RWPE2 (cell line): ENCODE results near the gene LCE1D.
A peak's percentile ranks its signal among the peaks of the same experiment; 100 is the strongest.

Experiments used
- ATAC-seq: fragments of 200-7000 bp; cut with Tn5 transposase; 3 replicates; pipeline ENCODE4 v1.9.1; 2021; ENCODE audit warnings: low read depth
- DNase-seq: peaks from one replicate; pipeline ENCODE4 v3.0.0-alpha.2; 2020; ENCODE audit warnings: low spot score
- H3K27ac ChIP-seq: fragments of 450-650 bp; 2 replicates; pipeline ENCODE4 v1.5.1; 2017; ENCODE audit warnings: mild to moderate bottlenecking; ENCODE audit not compliant: poor library complexity, severe bottlenecking
- H3K27me3 ChIP-seq: fragments of 250-450 bp; sonication (Bioruptor Pico); 2 replicates; pipeline ENCODE4 v1.5.1; 2021; ENCODE audit warnings: mild to moderate bottlenecking, moderate library complexity; ENCODE audit not compliant: insufficient read depth, poor library complexity, severe bottlenecking
- H3K36me3 ChIP-seq: fragments of 250-450 bp; sonication (Bioruptor Pico); 2 replicates; pipeline ENCODE4 v1.5.1; 2020; ENCODE audit warnings: low read depth, mild to moderate bottlenecking, moderate library complexity
- H3K4me1 ChIP-seq: fragments of 250-450 bp; sonication (Bioruptor Pico); 2 replicates; pipeline ENCODE4 v1.5.1; 2021; ENCODE audit warnings: mild to moderate bottlenecking, moderate library complexity; ENCODE audit not compliant: insufficient read depth, poor library complexity, severe bottlenecking
- H3K4me3 ChIP-seq: fragments of 250-450 bp; sonication (Bioruptor Pico); 2 replicates; pipeline ENCODE4 v1.5.1; 2021; ENCODE audit warnings: mild to moderate bottlenecking, moderate library complexity; ENCODE audit not compliant: severe bottlenecking
- H3K9me3 ChIP-seq: fragments of 250-450 bp; sonication (Bioruptor Pico); 2 replicates; pipeline ENCODE4 v1.5.1; 2021; ENCODE audit warnings: mild to moderate bottlenecking, moderate library complexity; ENCODE audit not compliant: severe bottlenecking
- CTCF ChIP-seq: fragments of 450-650 bp; IDR thresholded peaks from one replicate; pipeline ENCODE4 v1.5.1; 2017; ENCODE audit warnings: mild to moderate bottlenecking, moderate library complexity; ENCODE audit not compliant: poor library complexity, severe bottlenecking

LCE1D gene

GRCh38 chr1:152811050-152811449, 14.5 kb downstream of the LCE1D start:
- DNase-seq (no peak), ATAC-seq (peak; percentile 51; the same call in 2 of the 3 replicates)
- Histone ChIP-seq H3K27ac (no peak overlapping the region), H3K9me3 (no peaks in the 10 kb centered on the region), H3K36me3 (no peaks in the 10 kb centered on the region), H3K4me1 (no peaks in the 10 kb centered on the region), H3K4me3 (no peak overlapping the region), H3K27me3 (no peaks in the 10 kb centered on the region)
- TF ChIP-seq CTCF = no peak

GRCh38 chr1:152811671-152812070, 15.2 kb downstream of the LCE1D start, which contains the start of gene LCE1B:
Gene LCE1B, plus strand, starts transcription at chr1:152811971. Its CDS starts 476 bp downstream, at chr1:152812447.
- H3K36me3 ChIP-seq = no peaks in the 10 kb centered on the region
- H3K27me3 ChIP-seq = no peaks in the 10 kb centered on the region
- H3K4me1 ChIP-seq = no peaks in the 10 kb centered on the region
- no peaks in the 10 kb centered on the region for H3K9me3 ChIP-seq
- ATAC-seq (no peak), DNase-seq (no peak)
- no peak within 1 kb of the TSS for H3K27ac ChIP-seq
- no peak for TF ChIP-seq CTCF
- no peak within 1 kb of the TSS for H3K4me3 ChIP-seq

- Histone ChIP-seq H3K4me3 (no peak overlapping the region), H3K27me3 (no peaks in the 10 kb centered on the region), H3K36me3 (no peaks in the 10 kb centered on the region), H3K9me3 (no peaks in the 10 kb centered on the region), H3K4me1 (no peaks in the 10 kb centered on the region), H3K27ac (no peak overlapping the region)
- no peak for DNase-seq
- TF ChIP-seq CTCF = no peak
- peak; percentile 48; the same call in 1 of the 3 replicates for ATAC-seq
Measured at GRCh38 chr1:152817309-152817708, 20.8 kb downstream of the LCE1D start.

- Histone ChIP-seq H3K27me3 (no peaks in the 10 kb centered on the region), H3K4me3 (no peak overlapping the region), H3K9me3 (no peaks in the 10 kb centered on the region), H3K36me3 (no peaks in the 10 kb centered on the region), H3K4me1 (no peaks in the 10 kb centered on the region), H3K27ac (no peak overlapping the region)
- ATAC-seq = no peak
- no peak for DNase-seq
- no peak for TF ChIP-seq CTCF
Measured at GRCh38 chr1:152823294-152823693, 26.8 kb downstream of the LCE1D start.

- H3K4me1 ChIP-seq = no peaks in the 10 kb centered on the region
- 0 out of 3 replicates have a peak, but pooled peaks have one; percentile 10 for ATAC-seq
- no peak for TF ChIP-seq CTCF
Measured at GRCh38 chr1:152824964-152825363, 28.4 kb downstream of the LCE1D start.

More at GRCh38 chr1:152824964-152825363, 28.4 kb downstream of the LCE1D start:
- Histone ChIP-seq H3K36me3 (no peaks in the 10 kb centered on the region), H3K9me3 (no peaks in the 10 kb centered on the region), H3K27ac (no peak overlapping the region), H3K27me3 (no peaks in the 10 kb centered on the region), H3K4me3 (no peak overlapping the region)
- no peak for DNase-seq
